ENCODE measurements around the gene ALDH1L1.

GRCh38 chr3:126061301-126062032, 118.9 kb downstream of the ALDH1L1 start:
- no peak for TF ChIP-seq CTCF (IDR thresholded peaks at IDR 0.05)
- no peak for TF ChIP-seq EZH2 (IDR thresholded peaks at IDR 0.05; ENCODE audit: borderline replicate concordance, insufficient read depth, low read depth, low read length, poor library complexity, severe bottlenecking)
